Stimulated activated CD8-positive, alpha-beta memory T cell treated with anti-CD3 and anti-CD28 coated beads, Interleukin-12 subunit alpha, Interleukin-12 subunit beta, amount 100 ng/mL, for 4 hours (primary cell): Measurements from ENCODE around the gene MOB1A.
A peak's percentile ranks its signal among the peaks of the same experiment; 100 is the strongest.
"Not testable (repeated sequence)": the region's sequence is repeated elsewhere in the genome, so short reads cannot be mapped to it uniquely, and the experiment has no call there.

ENCODE experiments used
- DNase-seq: peaks from one replicate; pipeline ENCODE4 v3.0.0-alpha.2; 2020; ENCODE audit warnings: low read depth

MOB1A gene

DNA sequence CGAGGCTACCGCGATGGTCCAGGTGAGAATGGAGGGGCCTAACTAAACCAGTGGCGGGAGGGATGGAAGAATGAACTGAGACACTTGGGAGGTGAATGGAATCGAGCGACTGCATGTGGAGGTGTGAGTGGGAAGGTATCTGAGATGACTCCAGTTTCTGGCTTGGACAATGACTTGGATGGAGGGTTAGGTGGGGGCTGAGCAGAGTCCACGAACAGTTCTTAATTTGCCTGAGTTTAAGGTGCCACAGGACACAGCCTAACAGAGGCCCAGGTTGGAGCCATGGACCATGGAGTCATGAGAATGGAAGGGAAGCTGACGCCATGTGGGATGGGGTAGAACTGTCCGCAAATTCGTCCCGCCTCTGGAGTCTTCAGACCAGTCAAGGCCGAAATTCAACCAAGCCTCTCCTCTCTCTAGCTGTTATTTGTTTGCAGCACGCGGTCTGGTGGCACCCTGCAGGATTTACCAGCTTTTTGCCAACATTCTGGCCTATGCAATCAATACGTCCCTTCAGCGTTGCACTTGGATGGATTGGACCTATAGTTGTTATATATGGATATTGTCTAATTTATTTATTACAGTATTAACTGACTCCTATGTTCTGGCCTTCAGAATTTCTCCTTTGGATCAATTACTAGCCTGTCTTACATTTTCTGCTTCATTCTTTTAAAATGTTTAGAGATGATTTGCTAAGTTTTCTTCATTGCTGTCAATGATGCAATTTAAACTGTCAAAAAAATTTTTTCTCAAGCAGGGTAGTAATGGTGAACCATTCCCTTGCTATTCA, 30.0 kb downstream of the MOB1A start:
- DNase-seq, result no peak

DNA sequence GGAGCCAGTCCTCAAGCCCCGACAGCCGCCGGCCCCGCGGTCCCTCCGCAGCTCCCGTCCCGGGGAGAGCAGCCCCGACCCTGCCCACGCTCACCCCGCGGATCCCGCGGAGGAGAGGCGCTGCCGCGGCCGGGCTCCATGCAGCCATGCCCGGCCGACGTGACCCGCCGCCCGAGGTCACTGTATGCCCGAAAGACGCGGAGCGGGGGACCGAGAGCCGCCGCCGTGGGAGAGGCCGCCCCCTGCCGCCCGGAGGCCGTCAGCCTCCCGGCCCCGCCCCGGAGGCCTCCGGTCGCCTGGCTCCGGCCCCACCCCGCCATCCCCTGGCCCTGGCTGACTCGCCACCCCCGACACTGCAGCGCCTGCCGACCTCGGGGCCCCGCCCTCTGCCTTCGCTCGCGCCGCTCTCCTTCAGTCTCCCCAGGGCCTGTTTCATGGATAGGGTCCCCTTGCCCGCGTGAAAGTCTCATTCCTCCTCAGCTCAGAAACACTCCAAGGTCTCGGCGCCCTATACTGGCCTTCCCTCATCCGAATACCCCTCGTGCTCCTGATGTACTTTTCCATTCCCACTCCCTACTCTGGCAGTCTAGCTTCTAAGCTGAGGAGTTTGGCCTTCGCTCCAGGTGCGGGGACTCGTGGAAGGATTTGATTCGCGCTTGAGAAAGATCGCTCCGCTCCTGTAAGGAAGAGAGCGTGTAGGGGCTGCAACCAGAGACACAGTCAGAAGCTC, 30.8 kb downstream of the MOB1A start, which contains the start of gene BOLA3:
TSS of gene BOLA3 (minus strand) at position 186 of the 730 bp plus-strand sequence. CDS start at position 148, 38 bp downstream.
- peak; percentile 76 for DNase-seq

DNA sequence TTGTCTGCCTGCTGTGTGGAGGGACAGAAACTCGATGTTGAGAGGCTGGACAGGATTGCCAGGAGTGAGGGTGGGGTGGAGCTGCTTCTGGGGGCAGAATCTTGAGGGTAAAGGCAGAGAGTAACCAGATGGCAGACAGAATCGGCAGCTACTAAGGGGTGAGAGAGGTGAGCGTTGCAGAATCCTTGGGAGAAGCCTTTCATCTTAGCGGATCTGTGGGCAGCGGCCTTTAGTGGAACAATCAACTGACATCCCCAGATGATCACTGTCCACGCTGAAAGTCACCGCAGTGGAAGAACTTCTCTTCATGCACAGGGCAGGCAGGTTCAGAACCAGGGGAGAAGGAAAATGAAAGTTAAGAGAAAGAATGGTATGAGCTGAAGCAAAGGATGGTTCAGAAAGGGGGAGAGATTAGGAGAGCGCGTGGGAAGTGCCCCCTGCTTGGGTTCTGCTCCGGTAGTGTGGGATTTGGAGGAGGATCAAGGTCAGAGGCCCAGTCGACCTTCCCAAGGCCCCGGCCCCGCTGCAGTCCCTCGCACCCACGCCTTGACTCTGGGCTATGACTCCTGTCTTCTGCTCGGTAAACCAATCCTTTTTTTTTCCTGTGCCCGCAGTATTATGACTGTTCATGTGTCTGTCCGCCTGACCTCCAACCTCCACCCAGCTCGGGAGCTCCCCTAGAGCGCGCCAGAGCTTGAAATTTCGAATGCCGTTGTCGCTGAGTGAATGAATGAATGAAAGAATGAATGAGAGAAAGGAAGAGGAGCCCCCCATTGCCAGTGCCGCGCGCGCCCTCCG, 31.6 kb downstream of the MOB1A start:
- DNase-seq, result no peak

DNA sequence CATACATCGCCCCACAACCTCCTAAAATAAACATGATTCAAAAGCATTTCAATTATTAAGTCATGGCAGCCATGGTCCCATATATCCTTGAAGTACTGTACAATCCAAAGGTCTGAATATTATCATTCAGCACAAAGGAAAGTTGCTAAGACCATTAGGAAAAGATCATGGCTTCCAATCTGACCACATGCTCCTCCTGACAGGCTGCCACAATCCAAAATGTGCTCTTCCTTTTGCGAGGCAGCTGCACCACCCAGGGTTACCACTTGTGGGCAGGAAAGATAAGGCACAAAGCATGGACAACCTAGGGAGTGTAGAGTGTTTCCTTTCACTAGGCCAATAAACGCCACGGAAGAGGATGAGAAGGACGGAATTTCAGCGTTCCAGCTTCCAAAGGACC, 36.3 kb downstream of the MOB1A start:
- no peak for DNase-seq

DNA sequence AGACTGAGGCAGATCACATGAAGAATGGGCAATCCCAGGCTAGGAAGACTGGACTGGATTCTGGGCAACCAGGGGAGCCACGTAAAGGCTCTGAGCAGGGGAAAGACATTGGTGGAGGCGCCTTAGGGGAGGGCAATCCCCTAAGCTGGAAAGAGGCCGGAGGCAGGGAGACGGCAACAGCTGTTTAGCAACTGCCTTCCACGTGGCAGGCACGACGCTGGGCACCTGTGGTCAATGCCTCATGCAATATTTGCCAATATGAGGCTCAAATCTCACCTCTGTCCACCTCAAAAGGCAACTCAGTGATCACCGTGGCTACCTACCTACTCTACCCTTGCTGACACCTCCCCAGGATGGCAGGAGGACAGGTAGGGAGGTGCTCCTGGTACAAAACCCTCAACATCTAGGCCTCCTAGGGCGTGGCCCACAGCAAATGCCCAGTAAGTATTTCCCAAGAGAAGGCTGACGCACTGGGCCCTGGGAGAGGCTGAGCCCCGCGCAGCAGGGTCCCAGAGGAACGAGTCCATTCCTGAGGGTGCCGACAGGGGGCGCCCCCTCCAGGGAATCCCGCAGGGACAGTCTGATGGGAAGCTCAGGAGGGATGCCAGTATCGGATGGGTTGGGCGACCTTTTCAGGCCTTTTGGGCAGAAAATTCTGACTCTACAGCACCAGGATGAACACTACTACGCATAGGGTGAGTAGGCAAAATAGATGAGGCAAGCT, 39.9 kb downstream of the MOB1A start:
- no peak for DNase-seq

DNA sequence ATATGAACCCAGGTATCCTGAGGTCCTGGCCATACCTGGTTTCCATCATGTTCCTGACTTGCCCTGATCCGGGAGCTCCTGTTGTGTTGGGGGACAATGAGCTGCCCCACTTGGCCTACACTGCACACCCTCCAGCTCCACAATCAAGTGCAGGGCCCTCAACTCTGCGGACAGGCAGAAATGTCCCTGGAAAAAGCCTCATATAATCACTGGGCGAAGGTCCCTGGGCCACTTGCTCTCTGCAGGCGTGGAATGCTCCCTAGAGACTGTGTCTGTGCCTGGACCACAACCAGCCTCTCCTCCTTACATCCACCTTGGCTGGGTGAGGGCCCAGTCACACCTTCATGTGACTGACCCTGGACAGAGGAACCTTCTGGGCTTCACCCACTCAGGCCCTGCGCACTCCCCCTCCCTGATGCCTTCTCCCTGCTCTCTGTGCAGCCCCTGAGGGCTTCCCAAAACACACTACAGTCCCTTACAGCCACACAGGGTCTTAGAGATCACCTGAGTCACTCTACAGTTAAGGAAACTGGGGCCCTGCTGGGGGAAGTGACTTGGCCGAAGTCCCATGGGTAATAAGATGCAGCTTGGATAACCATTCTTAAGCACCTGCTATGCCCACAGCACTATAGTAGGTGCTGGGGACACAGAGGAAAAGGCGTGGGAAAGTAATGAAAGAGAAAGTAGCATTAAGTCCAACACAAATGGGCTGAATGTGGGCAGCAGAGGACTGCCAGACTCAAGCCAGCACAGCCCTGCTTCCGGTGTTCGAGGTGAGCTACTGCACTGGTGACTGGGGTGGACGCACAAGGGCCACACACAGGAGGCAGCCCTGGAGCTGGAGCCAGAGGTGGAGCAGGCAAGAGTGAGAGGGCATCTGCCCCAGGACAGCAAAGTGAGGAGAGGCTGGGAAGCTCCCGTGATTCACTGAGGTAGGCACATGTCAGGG, 40.8 kb downstream of the MOB1A start:
- no peak for DNase-seq

DNA sequence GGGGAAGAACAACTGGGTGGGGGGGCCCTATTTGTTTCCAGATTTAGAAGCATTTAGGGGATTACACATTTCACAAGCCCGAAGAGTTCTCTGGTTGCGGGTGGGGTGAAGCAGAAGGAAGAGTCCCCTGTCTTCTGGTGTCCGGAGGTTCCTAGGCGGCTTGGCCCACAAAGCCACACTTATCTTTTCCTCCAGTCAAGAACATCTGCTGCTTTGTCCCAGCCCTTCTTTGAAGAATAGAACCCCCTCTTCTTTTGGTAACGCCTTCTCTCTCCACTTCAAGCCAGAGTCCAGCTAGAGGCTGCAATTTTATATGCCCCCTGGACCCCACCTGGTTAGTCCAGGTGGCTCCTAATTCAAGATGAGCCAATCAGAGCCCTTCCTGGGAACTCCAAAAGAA, 46.8 kb downstream of the MOB1A start:
- no peak for DNase-seq

DNA sequence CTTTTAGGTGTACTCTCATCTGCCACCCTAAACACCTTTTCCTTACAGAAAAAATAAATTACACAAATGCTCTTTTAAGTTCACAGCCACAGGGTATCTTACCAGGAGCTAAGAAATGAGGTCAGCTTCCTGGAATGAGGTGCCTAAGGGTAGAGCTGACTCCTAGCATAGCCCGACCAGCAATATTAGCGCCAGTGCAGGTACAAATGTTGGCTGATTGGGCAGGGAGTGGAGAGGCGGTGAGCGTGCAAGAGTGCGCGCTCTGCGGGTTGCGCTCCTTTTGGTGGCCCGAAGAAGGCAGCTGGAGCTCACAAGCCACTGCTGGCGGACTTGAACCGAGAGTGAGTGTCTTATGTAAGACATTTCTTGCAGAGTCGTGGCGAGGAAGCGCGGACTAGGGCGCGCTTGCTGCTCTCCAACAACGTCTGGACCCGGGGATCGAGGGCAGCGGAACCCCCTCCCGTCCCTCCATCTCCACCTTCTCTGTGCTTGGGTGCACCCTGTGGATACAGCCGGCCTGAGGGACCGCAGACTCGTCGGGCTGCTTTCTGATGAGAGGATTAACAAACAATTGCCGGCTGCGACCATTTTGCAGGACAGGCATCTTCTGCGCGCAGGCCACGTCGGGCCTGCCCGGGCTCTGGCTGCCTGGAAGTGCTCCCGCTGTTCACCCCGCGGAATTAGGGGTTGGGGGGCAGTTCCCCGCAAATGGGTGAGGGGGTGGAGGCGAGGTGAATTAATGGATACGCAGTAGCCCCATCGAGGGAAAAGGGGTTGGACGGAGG, 48.3 kb downstream of the MOB1A start:
- no peak for DNase-seq

DNA sequence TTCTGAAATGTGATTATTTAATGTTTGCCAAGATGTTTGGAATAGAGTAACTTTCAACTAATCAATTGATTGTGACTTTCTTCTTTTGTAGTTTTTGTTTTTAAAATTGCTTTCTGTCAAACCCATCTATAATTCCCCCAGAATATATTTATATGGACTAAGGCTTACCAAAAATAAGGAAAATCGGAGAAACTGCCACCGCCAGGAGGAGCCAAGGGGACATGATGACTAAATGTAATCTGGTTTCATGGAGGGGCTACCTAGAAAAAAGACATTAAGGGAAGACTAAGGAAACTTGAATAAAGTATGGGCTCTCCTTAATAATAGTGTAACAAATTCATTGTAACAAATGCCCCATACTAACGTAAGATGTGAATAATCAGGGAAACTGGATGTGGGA, 50.5 kb downstream of the MOB1A start:
- no peak for DNase-seq

DNA sequence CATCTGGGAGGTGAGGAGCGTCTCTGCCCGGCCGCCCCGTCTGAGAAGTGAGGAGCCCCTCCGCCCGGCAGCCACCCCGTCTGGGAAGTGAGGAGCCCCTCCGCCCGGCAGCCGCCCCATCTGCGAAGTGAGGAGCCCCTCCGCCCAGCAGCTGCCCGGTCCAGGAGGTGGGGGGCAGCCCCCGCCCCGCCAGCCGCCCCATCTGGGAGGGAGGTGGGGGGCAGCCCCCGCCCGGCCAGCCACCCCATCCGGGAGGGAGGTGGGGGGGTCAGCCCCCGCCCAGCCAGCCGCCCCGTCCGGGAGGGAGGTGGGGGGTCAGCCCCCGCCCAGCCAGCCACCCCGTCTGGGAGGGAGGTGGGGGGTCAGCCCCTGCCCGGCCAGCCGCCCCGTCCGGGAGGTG, 54.7 kb downstream of the MOB1A start:
- DNase-seq, result not testable (repeated sequence)

DNA sequence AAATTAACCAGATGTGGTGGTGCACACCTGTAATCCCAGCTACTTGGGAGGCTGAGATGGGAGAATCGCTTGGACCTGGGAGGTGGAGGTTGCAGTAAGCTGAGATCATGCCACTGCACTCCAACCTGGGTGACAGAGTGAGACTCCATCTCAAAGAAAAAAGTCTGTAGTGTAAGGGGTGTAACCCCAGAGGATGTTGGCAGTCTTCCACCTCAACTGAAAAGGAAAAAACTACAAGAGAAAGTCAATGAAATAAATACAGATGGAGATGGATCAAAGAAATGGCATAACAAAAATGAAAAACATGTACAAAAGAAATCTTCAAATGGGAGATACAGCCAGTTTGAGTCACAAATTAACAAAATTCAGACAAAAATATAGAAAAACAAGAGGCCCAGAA, 56.8 kb downstream of the MOB1A start:
- DNase-seq, result not testable (repeated sequence)

DNA sequence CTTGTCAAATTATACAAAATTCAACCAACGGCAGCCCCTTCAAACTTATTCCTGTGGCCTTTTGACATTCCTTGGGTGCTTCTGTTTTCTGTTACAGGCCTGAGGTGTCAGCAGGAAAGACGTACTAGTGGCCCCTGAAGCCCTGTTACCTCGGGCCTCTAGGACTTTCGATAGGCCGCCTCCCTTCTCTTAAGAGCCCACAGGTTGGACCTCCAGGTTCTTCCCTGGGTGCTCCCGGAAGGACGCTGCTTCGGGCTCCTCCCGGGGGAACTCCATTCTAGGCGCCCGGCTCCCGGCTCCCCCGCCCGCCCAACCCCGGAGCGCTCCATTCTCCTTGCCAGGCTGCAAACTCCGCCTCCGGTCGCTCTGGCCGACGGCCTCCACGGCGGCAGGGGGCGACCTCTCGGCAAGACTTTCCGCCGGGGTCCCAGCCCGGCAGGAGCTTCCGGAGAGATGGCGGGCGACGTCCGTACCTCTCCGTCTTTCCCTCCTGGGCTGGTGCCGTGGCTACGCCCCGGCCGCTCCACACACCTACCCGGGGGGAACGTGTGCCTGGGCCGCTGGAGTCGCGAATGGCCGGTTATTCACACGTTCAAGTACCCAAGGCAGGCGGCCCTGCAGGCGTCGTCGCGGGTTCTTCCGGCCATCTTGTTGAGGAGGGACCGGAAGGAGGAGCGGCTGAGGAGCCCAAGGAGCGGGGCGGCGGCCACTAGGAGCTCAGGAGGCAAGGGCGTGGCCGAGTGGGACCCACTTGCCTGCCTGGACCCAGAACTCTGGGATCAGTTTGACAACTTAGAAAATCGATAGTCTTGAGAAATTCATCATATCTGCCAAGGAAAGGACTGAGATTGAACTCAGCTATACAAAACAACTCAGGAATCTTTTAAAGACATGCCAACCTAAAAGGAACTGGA, 58.5 kb downstream of the MOB1A start:
- DNase-seq, result peak; percentile 77

DNA sequence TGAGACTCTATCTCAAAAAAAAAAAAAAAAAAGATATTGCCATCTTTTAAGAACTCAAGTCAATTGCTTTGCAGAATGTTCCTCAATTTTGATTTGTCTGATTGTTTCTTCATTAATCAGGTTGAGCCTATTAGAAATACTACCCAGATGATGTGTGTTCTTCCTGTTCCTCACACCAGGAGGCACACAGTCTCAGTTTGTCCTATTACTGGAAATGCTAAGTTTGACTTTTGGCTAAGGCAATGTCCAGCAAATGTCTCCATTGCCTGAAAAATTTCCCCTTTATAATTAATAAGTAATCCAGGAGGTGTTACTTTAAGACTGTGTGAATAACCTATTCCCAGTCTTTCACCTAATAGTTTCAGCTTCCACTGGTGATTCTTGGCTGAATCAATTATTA, 59.3 kb downstream of the MOB1A start:
- DNase-seq, result no peak

DNA sequence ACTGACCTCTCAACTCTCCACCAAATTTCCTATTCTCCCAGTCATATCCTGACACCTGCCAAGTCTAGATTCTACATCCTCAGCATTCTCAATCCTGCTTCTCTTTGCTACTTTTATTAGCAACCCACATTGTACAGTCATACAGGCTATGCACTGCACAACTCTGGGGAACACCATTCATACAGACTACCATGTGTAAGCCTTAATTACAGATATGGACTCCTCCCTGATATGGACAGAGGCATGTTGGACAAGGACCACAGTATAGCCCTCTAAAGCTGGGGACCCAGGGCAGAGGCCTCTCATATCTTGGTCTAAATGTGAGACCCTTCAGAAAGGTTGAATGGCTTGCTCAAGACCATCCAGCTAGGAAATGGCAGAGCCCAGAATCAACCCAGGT, 67.3 kb downstream of the MOB1A start:
- DNase-seq, result no peak

DNA sequence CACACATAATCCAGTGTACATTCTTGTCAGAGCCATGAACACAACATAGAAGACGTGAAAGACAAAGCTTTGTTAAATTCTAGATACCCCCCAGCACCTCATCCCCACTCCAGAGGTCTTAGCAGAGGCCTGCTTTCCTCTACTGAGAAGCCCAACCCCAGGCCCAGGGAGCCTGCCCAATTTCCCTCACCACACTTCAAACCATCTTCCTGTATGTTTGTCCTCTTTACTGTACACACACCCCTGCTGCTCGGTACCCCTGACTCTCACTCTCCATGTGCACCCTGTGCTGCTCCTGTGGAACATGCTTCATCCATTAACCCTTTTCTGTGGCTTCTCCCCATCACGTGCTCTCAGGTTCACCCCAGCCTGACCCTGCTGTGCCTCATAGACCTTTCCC, 68.1 kb downstream of the MOB1A start:
- DNase-seq, result no peak

DNA sequence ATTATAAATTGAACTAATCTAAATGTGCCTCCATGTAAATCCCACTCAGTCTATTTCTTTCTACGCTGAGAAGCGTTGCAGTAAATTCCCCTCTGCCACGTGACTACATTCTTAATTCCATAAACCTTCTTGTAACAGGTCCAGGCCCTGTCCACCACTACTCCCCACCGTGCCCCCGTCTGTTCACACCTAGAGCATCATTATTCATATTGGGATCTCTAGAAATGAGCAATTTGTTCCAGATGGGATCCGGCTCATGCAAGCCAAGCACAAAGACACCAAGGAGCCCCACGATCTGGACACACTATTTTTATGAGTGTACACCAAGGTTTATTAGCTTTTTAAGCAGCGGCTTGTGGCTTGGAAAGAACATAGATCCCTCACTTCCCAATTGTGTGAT, 69.1 kb downstream of the MOB1A start:
- DNase-seq, result no peak

DNA sequence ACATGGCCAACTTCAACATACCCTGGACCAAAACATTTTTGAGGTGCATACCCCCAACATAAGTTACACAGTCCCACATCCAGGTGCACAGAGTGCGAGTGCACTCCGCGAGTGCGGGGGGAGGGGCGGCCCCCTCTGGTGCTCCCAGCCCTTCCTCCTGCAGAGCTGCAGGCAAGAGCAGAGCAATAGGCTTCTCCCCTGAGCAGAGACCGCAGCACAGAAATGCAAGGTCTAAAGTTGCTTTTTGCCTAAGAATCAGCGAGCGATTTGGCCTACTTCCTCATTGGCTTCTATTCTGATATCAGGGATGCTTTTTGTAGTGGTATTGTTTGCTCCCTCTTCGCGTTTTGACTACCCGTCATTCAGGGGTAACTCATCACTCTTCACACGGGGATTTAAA, 71.6 kb downstream of the MOB1A start:
- DNase-seq, result no peak

DNA sequence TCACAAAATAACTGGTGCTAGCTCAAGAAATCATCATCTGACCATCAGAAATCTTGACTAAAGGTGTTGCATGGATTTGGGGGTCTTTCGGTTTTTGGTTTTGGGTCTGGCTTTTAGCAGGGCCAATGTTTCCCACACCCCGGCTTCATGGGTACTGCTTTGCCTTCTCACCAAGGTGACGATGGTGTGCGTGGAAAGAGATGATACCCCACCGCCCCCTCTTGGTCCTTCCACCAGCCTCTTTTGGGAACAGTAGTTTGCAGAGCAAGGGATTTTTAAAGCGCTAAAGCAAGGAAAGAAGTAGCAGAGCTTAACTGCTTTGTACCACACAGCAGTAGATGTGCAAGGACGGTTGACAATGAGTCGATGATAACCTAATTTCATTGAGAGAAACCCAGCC, 73.3 kb downstream of the MOB1A start:
- DNase-seq, result no peak

DNA sequence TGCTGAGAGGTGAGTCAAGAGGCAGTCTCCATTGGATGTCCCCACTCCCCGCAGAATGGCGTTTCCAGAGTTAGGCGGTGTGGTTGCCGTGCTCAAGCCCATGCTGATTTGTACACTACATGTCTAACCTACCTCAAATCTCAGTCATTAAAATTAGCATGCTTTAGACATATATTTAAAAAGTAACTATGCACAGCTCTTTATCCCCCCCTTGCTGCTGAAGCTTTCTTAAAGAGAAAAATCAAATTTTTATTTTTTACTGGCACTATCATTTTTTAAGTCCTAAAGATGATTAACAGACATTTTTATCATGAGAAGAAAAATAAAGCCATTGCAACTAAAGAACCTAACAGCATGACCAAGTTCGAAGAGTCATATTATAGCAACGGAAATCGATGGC, 73.8 kb downstream of the MOB1A start:
- no peak for DNase-seq
